IMR-90 (cell line): ENCODE results near the gene KMT2E. TPM values are rescaled to one million over a fixed set of nuclear protein-coding genes. Genes with fewer than 3 reads are reported as not detected.
A peak's percentile ranks its signal among the peaks of the same experiment; 100 is the strongest.

Source experiments
- ATAC-seq: fragments of 200-7000 bp; cut with Tn5 transposase; 2 replicates; pipeline ENCODE4 v1.9.1; 2020; ENCODE audit warnings: low read depth, mild to moderate bottlenecking, moderate library complexity
- BruUV-seq: library from RNA; stranded (reverse); fragments of 400-500 nt; replicated peaks from 2 replicates; lab custom pipeline; 2021; lab: Mats Ljungman, UMichigan
- CTCF ChIA-PET: fragments of 300-600 bp; formaldehyde crosslinking; extraction: SDS; loops from one replicate; lab custom pipeline; 2021; ENCODE audit warnings: antibody characterized with exemption; lab: Yijun Ruan, JAX
- POLR2A ChIA-PET: fragments of 300-600 bp; sonication (Branson Sonifier 250); formaldehyde crosslinking; loops from one replicate; lab custom pipeline; 2022; ENCODE audit warnings: antibody characterized with exemption; ENCODE audit not compliant: unreplicated experiment; lab: Charles Lee
- DNase-seq: peaks from one replicate; pipeline ENCODE4 v3.0.0; 2013
- H2AFZ ChIP-seq: replicated peaks from 2 replicates; pipeline ENCODE3; 2013; ENCODE audit warnings: low read length, mild to moderate bottlenecking; ENCODE audit not compliant: poor library complexity
- H2AK5ac ChIP-seq: 2 replicates; pipeline ENCODE4 v1.6.1; 2013; ENCODE audit warnings: low read depth, low read length, inconsistent platforms
- H2AK9ac ChIP-seq: replicated peaks from 2 replicates; pipeline ENCODE3; 2013; ENCODE audit warnings: mild to moderate bottlenecking, low read depth, low read length, moderate library complexity; ENCODE audit not compliant: poor library complexity
- H2BK120ac ChIP-seq: 2 replicates; pipeline ENCODE4 v1.6.1; 2013; ENCODE audit warnings: low read depth, low read length, inconsistent platforms
- H2BK15ac ChIP-seq: 3 replicates; pipeline ENCODE4 v1.6.1; 2013; ENCODE audit warnings: low read depth, low read length, inconsistent platforms
- H2BK20ac ChIP-seq: 2 replicates; pipeline ENCODE4 v1.6.1; 2013; ENCODE audit warnings: low read depth, mild to moderate bottlenecking, inconsistent platforms, low read length, moderate library complexity
- H2BK5ac ChIP-seq: 2 replicates; pipeline ENCODE4 v1.6.1; 2013; ENCODE audit warnings: mild to moderate bottlenecking, low read depth, low read length, inconsistent platforms; ENCODE audit not compliant: poor library complexity, severe bottlenecking
- H3K14ac ChIP-seq: replicated peaks from 2 replicates; pipeline ENCODE4 v1.6.1; 2013; ENCODE audit warnings: low read depth, low read length, inconsistent platforms
- H3K18ac ChIP-seq: 2 replicates; pipeline ENCODE4 v1.6.1; 2013; ENCODE audit warnings: low read depth, low read length, control low read depth
- H3K23ac ChIP-seq: 2 replicates; pipeline ENCODE4 v1.6.1; 2013; ENCODE audit warnings: low read depth, low read length, inconsistent platforms
- H3K27ac ChIP-seq: 2 replicates; pipeline ENCODE4 v1.5.1; 2013; ENCODE audit warnings: mild to moderate bottlenecking, control low read depth, low read length; ENCODE audit not compliant: insufficient read depth
- H3K27me3 ChIP-seq: 2 replicates; pipeline ENCODE4 v1.6.1; 2013; ENCODE audit warnings: low read length; ENCODE audit not compliant: control insufficient read depth, insufficient read depth
- H3K36me3 ChIP-seq: 2 replicates; pipeline ENCODE4 v1.6.1; 2013; ENCODE audit warnings: low read length, mixed read lengths; ENCODE audit not compliant: control insufficient read depth, insufficient read depth
- H3K4ac ChIP-seq: 2 replicates; pipeline ENCODE4 v1.6.1; 2013; ENCODE audit warnings: low read depth, low read length, inconsistent platforms
- H3K4me1 ChIP-seq: 2 replicates; pipeline ENCODE4 v1.6.1; 2013; ENCODE audit warnings: low read length, mixed read lengths; ENCODE audit not compliant: control insufficient read depth, insufficient read depth
- H3K4me2 ChIP-seq: 2 replicates; pipeline ENCODE4 v1.6.1; 2013; ENCODE audit warnings: low read depth, mild to moderate bottlenecking, control low read depth, low read length, moderate library complexity
- H3K4me3 ChIP-seq: 2 replicates; pipeline ENCODE4 v1.5.1; 2013; ENCODE audit warnings: low read depth, mild to moderate bottlenecking, control low read depth, low read length, moderate library complexity; ENCODE audit not compliant: insufficient read depth
- H3K56ac ChIP-seq: 2 replicates; pipeline ENCODE4 v1.6.1; 2013; ENCODE audit warnings: low read length, inconsistent platforms; ENCODE audit not compliant: insufficient read depth; ENCODE audit errors: extremely low read depth
- H3K79me1 ChIP-seq, 2 experiments: 2 replicates each; pipeline ENCODE4 v1.6.1; 2013; ENCODE audit warnings: low read length in 2 of 2, inconsistent platforms in 1 of 2, low read depth in 1 of 2
- H3K9ac ChIP-seq: 2 replicates; pipeline ENCODE4 v1.6.1; 2013; ENCODE audit warnings: low read depth, low read length, control low read depth
- H3K9me1 ChIP-seq: 2 replicates; pipeline ENCODE4 v1.6.1; 2013; ENCODE audit warnings: low read length, inconsistent platforms; ENCODE audit not compliant: insufficient read depth
- H3K9me3 ChIP-seq: 2 replicates; pipeline ENCODE4 v1.6.1; 2013; ENCODE audit warnings: low read length; ENCODE audit not compliant: control insufficient read depth, insufficient read depth
- H4K20me1 ChIP-seq: 2 replicates; pipeline ENCODE4 v1.6.1; 2013; ENCODE audit warnings: low read length, inconsistent platforms; ENCODE audit not compliant: insufficient read depth
- H4K5ac ChIP-seq: 2 replicates; pipeline ENCODE4 v1.6.1; 2013; ENCODE audit warnings: mild to moderate bottlenecking, low read depth, low read length, control low read depth
- H4K8ac ChIP-seq, 2 experiments: 2 replicates each; pipeline ENCODE4 v1.6.1; 2013; ENCODE audit warnings: low read depth in 2 of 2, low read length in 2 of 2, control low read depth in 1 of 2, inconsistent platforms in 1 of 2
- H4K91ac ChIP-seq: 2 replicates; pipeline ENCODE4 v1.6.1; 2013; ENCODE audit warnings: low read depth, low read length, inconsistent platforms; ENCODE audit not compliant: insufficient read depth
- BHLHE40 ChIP-seq: fragments of 150-350 bp; IDR thresholded peaks from 2 replicates; pipeline ENCODE4 v1.6.1; 2016; ENCODE audit warnings: mild to moderate bottlenecking, low read depth, low read length
- CEBPB ChIP-seq: IDR thresholded peaks from 2 replicates; pipeline ENCODE4 v1.6.1; 2012; ENCODE audit warnings: low read depth, low read length, improper control_type of control experiment
- CHD1 ChIP-seq: IDR thresholded peaks from 2 replicates; pipeline ENCODE4 v1.6.1; 2012; ENCODE audit warnings: low read depth, low read length, improper control_type of control experiment
- CTCF ChIP-seq: conservative IDR thresholded peaks from 2 replicates; pipeline ENCODE4 v1.5.1; 2012; ENCODE audit warnings: mild to moderate bottlenecking, low read depth, low read length, improper control_type of control experiment
- FOS ChIP-seq: fragments of 150-350 bp; IDR thresholded peaks from 2 replicates; pipeline ENCODE4 v1.6.1; 2016; ENCODE audit warnings: low read depth, low read length
- MAFK ChIP-seq: IDR thresholded peaks from 2 replicates; pipeline ENCODE4 v1.6.1; 2012; ENCODE audit warnings: low read depth, low read length, improper control_type of control experiment
- MAZ ChIP-seq: IDR thresholded peaks from 2 replicates; pipeline ENCODE4 v1.6.1; 2012; ENCODE audit warnings: low read depth, mild to moderate bottlenecking, low read length, improper control_type of control experiment, moderate library complexity, borderline replicate concordance
- POLR2A ChIP-seq: IDR thresholded peaks from 2 replicates; pipeline ENCODE4 v1.6.1; 2012; ENCODE audit warnings: mild to moderate bottlenecking, low read depth, low read length
- RAD21 ChIP-seq: IDR thresholded peaks from 2 replicates; pipeline ENCODE4 v1.6.1; 2012; ENCODE audit warnings: low read length, improper control_type of control experiment
- RCOR1 ChIP-seq: IDR thresholded peaks from 2 replicates; pipeline ENCODE4 v1.6.1; 2012; ENCODE audit warnings: mild to moderate bottlenecking, low read length, improper control_type of control experiment; ENCODE audit not compliant: insufficient replicate concordance
- RFX5 ChIP-seq: IDR thresholded peaks from 2 replicates; pipeline ENCODE4 v1.8.0; 2012; ENCODE audit warnings: low read depth, mild to moderate bottlenecking, low read length, moderate library complexity
- SMC3 ChIP-seq: fragments of 150-350 bp; IDR thresholded peaks from 2 replicates; pipeline ENCODE4 v1.6.1; 2016; ENCODE audit warnings: low read depth, mild to moderate bottlenecking, antibody characterized with exemption, low read length, moderate library complexity
- WGBS, 2 experiments: methylation state at CpG; one replicate each; pipeline versions ENCODE4 v1.1.5 to v1.1.7; 2013; ENCODE audit warnings: missing lambda C conversion rate in 2 of 2; ENCODE audit not compliant: insufficient read length in 1 of 2; ENCODE audit errors: extremely low coverage in 2 of 2; 5-methylcytosine and 5-hydroxymethylcytosine counted together
- dilution Hi-C: fragments of 300-500 bp; cut with HindIII; formaldehyde crosslinking; loops from one replicate; pipeline ENCODE4 v1.14.3; 2018; ENCODE audit warnings: low sequenced_read_pairs; ENCODE audit not compliant: unreplicated experiment
- in situ Hi-C: fragments of 300-500 bp; cut with MboI; formaldehyde crosslinking; loops from 3 replicates; pipeline ENCODE4 v1.14.3; 2019; ENCODE audit warnings: low sequenced_read_pairs, inconsistent platforms, mixed read lengths
- intact Hi-C: fragments of 100-400 bp; cut with micrococcal nuclease; formaldehyde crosslinking; loops from 2 replicates; pipeline ENCODE4 v1.10.0; 2022
- polyA plus RNA-seq, 3 experiments: library from polyadenylated mRNA; depleted of rRNA; stranded (reverse); fragments of >200 nt; gene quantifications; 2 replicates each; pipeline ENCODE4 v1.2.3, GENCODE V29; 2012; ENCODE audit warnings: low replicate concordance in 1 of 3
- total RNA-seq: library from RNA; depleted of rRNA; stranded (reverse); fragments of >200 nt; gene quantifications from 2 replicates; pipeline ENCODE4 v1.2.3, GENCODE V29; 2012
- TF ChIP-seq, protein P1 (sequence below): fragments of 150-350 bp; IDR thresholded peaks from 2 replicates; pipeline ENCODE4 v1.6.1; 2017; ENCODE audit warnings: mild to moderate bottlenecking, antibody characterized with exemption, low read length, low read depth
- TF ChIP-seq, protein P2 (sequence below): fragments of 150-350 bp; IDR thresholded peaks from 2 replicates; pipeline ENCODE4 v1.6.1; 2016; ENCODE audit warnings: low read depth, mild to moderate bottlenecking, low read length, moderate library complexity, borderline replicate concordance

KMT2E gene
- total and polyA plus RNA-seq, 2 of the 4 experiments (the other 2 are of a cell fraction), result 16.8 to 79.2 TPM

- peaks cover 19 to 61% of the 10 kb centered on the region in 2 experiments for H3K79me1 ChIP-seq
- H2AFZ ChIP-seq, result no peak overlapping the region
- H3K4me2 ChIP-seq, result peak overlapping the region; percentile 89
- no peak overlapping the region for H3K18ac ChIP-seq
- no peak overlapping the region for H2BK15ac ChIP-seq
- no peaks in the 10 kb centered on the region for H3K27me3 ChIP-seq
- dilution Hi-C loops, result no loop called here
- peaks cover 7% of the 10 kb centered on the region; the same call in 1 of the 2 replicates for H4K20me1 ChIP-seq
- H3K4ac ChIP-seq, result peak overlapping the region; percentile 87
- peak overlapping the region; percentile 82 to 99 for H4K8ac ChIP-seq
- no peaks in the 10 kb centered on the region for H3K9me3 ChIP-seq
- H3K27ac ChIP-seq, result peak overlapping the region; percentile 97
- ATAC-seq, result no peak
- H3K56ac ChIP-seq, result peak overlapping the region; percentile 94
- no peak overlapping the region for H3K4me3 ChIP-seq
- H2BK5ac ChIP-seq, result peak overlapping the region; percentile 90
- H2BK20ac ChIP-seq, result no peak overlapping the region
- ChIA-PET POLR2A (interaction anchor here (0.5 to 0.7 kb wide), 2 partner anchors 362 to 450 kb away, joined by 3 to 4 read pairs; no protein-coding TSS in a partner anchor), CTCF (interaction anchor here (1.3 kb wide), 1 partner anchor 24 kb away, joined by 3 read pairs; no protein-coding TSS in a partner anchor)
- no CpG with 5 or more reads among the region's 7 CpGs for WGBS, 2 experiments
- H3K14ac ChIP-seq, result peak overlapping the region; percentile 83
- peak overlapping the region; percentile 96 for H3K9ac ChIP-seq
- peak overlapping the region; percentile 86; the same call in 1 of the 2 replicates for H2BK120ac ChIP-seq
- intact Hi-C loops, result loop anchor here (1.0 kb wide), 1 partner anchor 29 kb away; no protein-coding TSS in a partner anchor
- DNase-seq, result no peak
- peak overlapping the region; percentile 72; the same call in 1 of the 2 replicates for H4K91ac ChIP-seq
- peaks cover 5% of the 10 kb centered on the region; the same call in 1 of the 2 replicates for H3K36me3 ChIP-seq
- no peak overlapping the region for H2AK9ac ChIP-seq
- in situ Hi-C loops, result no loop called here
- peaks cover 9% of the 10 kb centered on the region for H3K9me1 ChIP-seq
- no peak overlapping the region for H2AK5ac ChIP-seq
- no TSS peak for BruUV-seq
- H4K5ac ChIP-seq, result peak overlapping the region; percentile 27; the same call in 1 of the 2 replicates
- peaks cover 9% of the 10 kb centered on the region for H3K4me1 ChIP-seq
- peak overlapping the region; percentile 72 for H3K23ac ChIP-seq
- TF ChIP-seq RAD21 (no peak), CHD1 (no peak), SMC3 (no peak), POLR2A (no peak), RCOR1 (no peak), FOS (no peak), CEBPB (no peak), RFX5 (no peak), CTCF (no peak), BHLHE40 (no peak), MAFK (no peak), MAZ (no peak)
- TF ChIP-seq, protein P1, sequence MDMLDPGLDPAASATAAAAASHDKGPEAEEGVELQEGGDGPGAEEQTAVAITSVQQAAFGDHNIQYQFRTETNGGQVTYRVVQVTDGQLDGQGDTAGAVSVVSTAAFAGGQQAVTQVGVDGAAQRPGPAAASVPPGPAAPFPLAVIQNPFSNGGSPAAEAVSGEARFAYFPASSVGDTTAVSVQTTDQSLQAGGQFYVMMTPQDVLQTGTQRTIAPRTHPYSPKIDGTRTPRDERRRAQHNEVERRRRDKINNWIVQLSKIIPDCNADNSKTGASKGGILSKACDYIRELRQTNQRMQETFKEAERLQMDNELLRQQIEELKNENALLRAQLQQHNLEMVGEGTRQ, result no peak
- TF ChIP-seq, protein P2, sequence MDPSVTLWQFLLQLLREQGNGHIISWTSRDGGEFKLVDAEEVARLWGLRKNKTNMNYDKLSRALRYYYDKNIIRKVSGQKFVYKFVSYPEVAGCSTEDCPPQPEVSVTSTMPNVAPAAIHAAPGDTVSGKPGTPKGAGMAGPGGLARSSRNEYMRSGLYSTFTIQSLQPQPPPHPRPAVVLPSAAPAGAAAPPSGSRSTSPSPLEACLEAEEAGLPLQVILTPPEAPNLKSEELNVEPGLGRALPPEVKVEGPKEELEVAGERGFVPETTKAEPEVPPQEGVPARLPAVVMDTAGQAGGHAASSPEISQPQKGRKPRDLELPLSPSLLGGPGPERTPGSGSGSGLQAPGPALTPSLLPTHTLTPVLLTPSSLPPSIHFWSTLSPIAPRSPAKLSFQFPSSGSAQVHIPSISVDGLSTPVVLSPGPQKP, result no peak
Observed at GRCh38 chr7:104984585-104985258, 29.3 kb upstream of the KMT2E start.
